CD4-positive, CD25-positive, alpha-beta regulatory T cell (primary cell): ENCODE measurements around the gene NR1D2. TPM values are rescaled to one million over a fixed set of nuclear protein-coding genes. Genes with fewer than 3 reads are reported as not detected.
A peak's percentile ranks its signal among the peaks of the same experiment; 100 is the strongest.

ENCODE experiments used
- ATAC-seq, 2 donors: fragments of 150-1000 bp; cut with Tn5 transposase; one replicate each; pipeline ENCODE4 v1.10.0; 2021; ENCODE audit warnings: low read depth in 2 of 2, moderate number of reproducible peaks in 2 of 2, moderate library complexity in 1 of 2
- DNase-seq, 3 donors: peaks; one replicate each; pipeline versions ENCODE4 v3.0.0 to v3.0.0-alpha.2; 2012 to 2022; ENCODE audit warnings: mixed read lengths in 1 of 3
- H3K27ac ChIP-seq: one replicate; pipeline ENCODE4 v1.7.0; 2013; ENCODE audit warnings: mild to moderate bottlenecking, low read length; ENCODE audit not compliant: insufficient read depth, poor library complexity, severe bottlenecking
- H3K27me3 ChIP-seq: one replicate; pipeline ENCODE4 v1.7.0; 2013; ENCODE audit warnings: low read length; ENCODE audit not compliant: control insufficient read depth, insufficient read depth
- H3K36me3 ChIP-seq: one replicate; pipeline ENCODE4 v1.7.0; 2013; ENCODE audit warnings: mild to moderate bottlenecking, low read length, moderate library complexity; ENCODE audit not compliant: control insufficient read depth, insufficient read depth
- H3K4me1 ChIP-seq: 2 replicates; pipeline ENCODE4 v1.7.0; 2013; ENCODE audit warnings: mild to moderate bottlenecking, low read length; ENCODE audit not compliant: insufficient read depth, control insufficient read depth, poor library complexity, severe bottlenecking
- H3K4me3 ChIP-seq: one replicate; pipeline ENCODE4 v1.7.0; 2013; ENCODE audit warnings: low read depth, mild to moderate bottlenecking, low read length, moderate library complexity
- H3K9me3 ChIP-seq, 2 experiments: 1 replicate in 1 of 2; 2 replicates in 1 of 2; pipeline ENCODE4 v1.7.0; 2013; ENCODE audit warnings: low read length in 2 of 2, mild to moderate bottlenecking in 1 of 2, moderate library complexity in 1 of 2; ENCODE audit not compliant: control insufficient read depth in 2 of 2
- H3K27ac Mint-ChIP-seq, 3 donors: one replicate each; pipeline ENCODE4 v1.8.0; 2020 to 2022; ENCODE audit warnings: mild to moderate bottlenecking in 3 of 3, mixed read lengths in 3 of 3, moderate library complexity in 2 of 3
- H3K27me3 Mint-ChIP-seq: one replicate; pipeline ENCODE4 v1.8.0; 2022; ENCODE audit warnings: mild to moderate bottlenecking, mixed read lengths
- H3K36me3 Mint-ChIP-seq: one replicate; pipeline ENCODE4 v1.8.0; 2020; ENCODE audit warnings: mixed read lengths
- H3K4me1 Mint-ChIP-seq, 4 donors: one replicate each; pipeline ENCODE4 v1.8.0; 2020 to 2022; ENCODE audit warnings: mixed read lengths in 4 of 4, mild to moderate bottlenecking in 1 of 4
- H3K4me3 Mint-ChIP-seq, 4 donors: one replicate each; pipeline ENCODE4 v1.8.0; 2020 to 2022; ENCODE audit warnings: mild to moderate bottlenecking in 4 of 4, mixed read lengths in 4 of 4, moderate library complexity in 3 of 4
- H3K9me3 Mint-ChIP-seq, 7 donors: one replicate each; pipeline ENCODE4 v1.8.0; 2020 to 2022; ENCODE audit warnings: mixed read lengths in 7 of 7, mild to moderate bottlenecking in 3 of 7, moderate library complexity in 2 of 7
- polyA plus RNA-seq, 4 donors: library from polyadenylated mRNA; unstranded; fragments of 300-500 nt; fragmentation: Illumina TruSeq; gene quantifications; one replicate each; pipeline ENCODE4 v1.2.3, GENCODE V29; 2021
- total RNA-seq: library from RNA; stranded (reverse); gene quantifications from one replicate; pipeline ENCODE4 v1.2.3, GENCODE V29; 2022

The NR1D2 gene
- total and polyA plus RNA-seq, 5 donors from 2014 or later: 35.9 to 113 (median 44.2) TPM

DNA sequence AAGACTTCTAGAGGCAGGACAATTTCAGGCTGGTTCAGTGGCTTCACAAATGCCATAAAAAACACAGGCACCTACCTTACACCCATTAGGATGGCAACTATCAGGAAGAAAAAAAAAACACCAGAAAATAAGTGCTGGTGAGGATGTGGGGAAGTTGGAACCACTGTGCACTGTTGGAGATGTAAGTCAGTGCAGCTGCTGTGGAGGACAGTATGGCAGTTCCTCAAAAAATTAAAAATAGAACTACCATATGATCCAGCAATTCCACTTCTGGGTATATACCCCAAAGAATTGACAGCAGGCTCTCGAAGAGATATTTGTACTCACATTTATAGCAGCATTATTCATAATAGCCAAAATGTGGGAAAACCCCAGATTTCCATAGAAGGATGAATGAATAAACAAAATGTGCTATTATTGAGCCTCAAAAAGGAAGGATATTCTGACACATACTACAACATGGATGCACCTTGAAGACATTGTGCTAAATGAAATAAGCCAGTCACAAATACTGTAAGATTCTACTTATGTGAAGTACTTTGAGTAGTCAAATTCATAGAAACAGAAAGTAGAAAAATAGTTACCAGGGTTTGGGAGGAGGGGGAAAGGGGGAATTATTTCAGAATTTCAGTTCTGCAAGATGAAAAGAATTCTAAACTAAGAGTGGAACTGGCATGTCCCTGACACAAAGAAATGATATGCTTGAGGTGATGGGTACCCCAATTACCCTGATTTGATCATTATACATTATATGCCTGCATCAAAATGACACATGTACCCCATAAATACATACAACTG, 40.9 kb downstream of the NR1D2 start:
- no peak for ATAC-seq
- no peaks in the 10 kb centered on the region for H3K27me3 Mint-ChIP-seq
- peaks cover 0 to 9% (median 0%) of the 10 kb centered on the region in 4 donors for H3K4me1 Mint-ChIP-seq
- Histone ChIP-seq H3K4me3 (no peak overlapping the region), H3K27ac (no peak overlapping the region), H3K4me1 (no peaks in the 10 kb centered on the region), H3K9me3 (no peaks in the 10 kb centered on the region), H3K27me3 (no peaks in the 10 kb centered on the region), H3K36me3 (no peaks in the 10 kb centered on the region)
- H3K9me3 Mint-ChIP-seq: no peaks in the 10 kb centered on the region
- H3K27ac Mint-ChIP-seq: no peak overlapping the region
- DNase-seq: no peak
- H3K36me3 Mint-ChIP-seq: no peaks in the 10 kb centered on the region
- H3K4me3 Mint-ChIP-seq: no peak overlapping the region

- Histone ChIP-seq H3K4me3 (no peak overlapping the region), H3K27me3 (no peaks in the 10 kb centered on the region), H3K9me3 (no peaks in the 10 kb centered on the region), H3K36me3 (no peaks in the 10 kb centered on the region), H3K4me1 (no peaks in the 10 kb centered on the region), H3K27ac (no peak overlapping the region)
- Mint-ChIP-seq H3K27me3 (no peaks in the 10 kb centered on the region), H3K9me3 (no peaks in the 10 kb centered on the region), H3K4me1 (peaks cover 0 to 9% (median 5%) of the 10 kb centered on the region in 4 donors), H3K36me3 (no peaks in the 10 kb centered on the region), H3K27ac (no peak overlapping the region), H3K4me3 (peak overlapping the region in 1 of 4 donors; percentile 28)
- no peak for ATAC-seq
- no peak for DNase-seq
Measured at GRCh38 chr3:23987356-23987755, 42.3 kb downstream of the NR1D2 start.

DNA sequence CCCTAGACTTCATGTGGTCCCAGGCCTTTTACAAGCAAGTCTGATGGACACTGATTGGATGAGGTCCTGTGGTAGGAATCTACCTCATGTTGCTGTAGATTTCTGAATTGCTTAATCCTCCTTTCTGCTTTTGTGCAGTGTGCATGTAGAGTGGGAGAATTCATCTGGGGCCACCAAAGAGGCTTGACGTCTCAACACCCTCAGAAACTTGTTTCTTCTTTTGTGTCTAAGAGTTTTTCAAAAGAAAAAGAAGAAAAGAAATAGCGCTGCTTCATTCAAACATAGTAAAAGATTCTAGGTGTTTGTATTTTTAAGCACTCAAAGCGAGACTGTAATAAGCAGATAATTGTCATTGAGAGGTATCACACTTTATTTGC, 46.2 kb downstream of the NR1D2 start:
- H3K9me3 ChIP-seq: no peaks in the 10 kb centered on the region
- no peaks in the 10 kb centered on the region for H3K27me3 ChIP-seq
- no peak overlapping the region for H3K4me3 ChIP-seq
- Mint-ChIP-seq H3K4me1 (peaks cover 0 to 6% (median 2%) of the 10 kb centered on the region in 4 donors), H3K36me3 (no peaks in the 10 kb centered on the region), H3K27me3 (no peaks in the 10 kb centered on the region), H3K9me3 (no peaks in the 10 kb centered on the region), H3K27ac (no peak overlapping the region), H3K4me3 (no peak overlapping the region)
- no peak for ATAC-seq
- DNase-seq: no peak
- H3K4me1 ChIP-seq: no peaks in the 10 kb centered on the region
- H3K36me3 ChIP-seq: no peaks in the 10 kb centered on the region
- no peak overlapping the region for H3K27ac ChIP-seq

DNA sequence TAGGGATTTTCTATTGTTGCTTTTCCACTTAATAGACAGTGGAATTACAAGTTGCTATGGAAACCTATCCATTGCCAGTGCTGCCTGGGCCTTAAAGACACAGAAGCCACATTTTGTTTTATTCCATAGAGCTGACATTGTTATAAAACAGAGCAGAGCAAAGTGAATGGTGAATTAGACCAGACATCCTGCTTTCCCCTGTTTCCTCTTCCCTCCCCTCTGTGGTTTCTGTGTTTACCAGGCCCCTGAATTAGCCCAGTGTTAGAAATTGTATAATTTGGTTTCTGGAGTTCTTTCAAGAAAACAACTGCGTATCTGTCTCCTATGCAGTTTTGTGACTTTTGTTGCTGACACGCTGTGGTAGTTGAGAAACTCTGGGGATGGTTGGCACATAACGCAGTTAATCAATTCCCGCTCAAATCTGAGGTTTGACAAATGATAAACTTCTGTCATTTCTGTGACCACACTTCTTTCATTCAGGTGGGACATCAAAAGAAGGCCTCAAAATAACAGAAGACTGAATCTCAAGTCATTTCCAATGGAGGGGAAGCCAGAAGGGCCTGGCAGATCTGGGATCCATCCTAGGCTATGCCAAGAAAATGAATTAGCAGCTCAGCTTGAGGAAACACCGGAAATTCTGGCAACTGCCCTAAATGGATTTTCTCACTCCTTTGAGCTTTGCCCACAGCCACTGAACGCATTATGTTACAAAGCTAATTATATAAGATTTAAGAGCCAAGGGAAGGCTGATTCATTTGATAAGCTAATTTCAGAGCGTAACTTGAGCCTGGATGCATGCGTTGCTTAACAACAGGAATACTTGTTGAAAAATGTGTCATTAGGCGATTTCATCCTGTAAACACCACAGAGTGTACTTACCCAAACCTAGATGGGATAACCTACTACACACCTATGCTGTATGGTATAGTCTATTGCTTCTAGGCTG, 46.9 kb downstream of the NR1D2 start:
- H3K27ac Mint-ChIP-seq: no peak overlapping the region
- Histone ChIP-seq H3K4me1 (no peaks in the 10 kb centered on the region), H3K27me3 (no peaks in the 10 kb centered on the region), H3K36me3 (no peaks in the 10 kb centered on the region), H3K4me3 (no peak overlapping the region), H3K27ac (no peak overlapping the region), H3K9me3 (no peaks in the 10 kb centered on the region)
- no peaks in the 10 kb centered on the region for H3K27me3 Mint-ChIP-seq
- no peaks in the 10 kb centered on the region for H3K36me3 Mint-ChIP-seq
- DNase-seq (no peak), ATAC-seq (no peak)
- no peaks in the 10 kb centered on the region for H3K9me3 Mint-ChIP-seq
- peaks cover 0 to 6% (median 2%) of the 10 kb centered on the region in 4 donors for H3K4me1 Mint-ChIP-seq
- no peak overlapping the region for H3K4me3 Mint-ChIP-seq

DNA sequence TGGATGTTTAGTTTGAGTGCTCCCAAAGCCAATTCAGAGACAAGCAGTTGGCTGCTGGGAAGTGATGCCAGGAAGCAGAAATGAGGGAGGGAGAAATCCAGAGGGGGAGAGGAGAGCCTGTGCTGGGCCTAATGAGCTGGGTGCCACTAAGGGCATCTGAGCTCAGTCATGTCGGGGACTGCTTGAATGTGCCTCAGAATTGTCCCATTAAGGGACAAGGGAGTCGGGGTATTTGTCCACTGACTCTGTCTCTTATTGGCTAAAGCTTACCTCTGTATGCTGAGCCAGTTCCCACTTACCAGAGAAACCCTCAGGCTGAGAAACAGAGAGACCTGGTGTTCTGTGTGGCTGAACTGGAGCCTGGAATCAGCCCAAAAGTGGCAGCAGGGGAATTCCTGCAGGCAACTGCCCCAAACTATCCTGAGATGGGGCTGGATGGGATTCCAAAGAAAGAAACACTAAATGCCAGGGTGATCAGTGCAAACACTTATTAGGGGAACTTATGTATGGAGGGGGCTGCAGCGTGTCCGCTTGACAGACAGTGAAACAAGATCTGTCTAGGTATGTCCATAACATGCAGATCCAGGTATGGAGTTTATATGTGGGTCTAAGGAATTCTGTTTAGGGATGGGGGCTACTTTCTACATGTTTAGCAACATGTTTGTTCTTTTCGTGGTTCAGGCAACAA, 48.6 kb downstream of the NR1D2 start:
- Mint-ChIP-seq H3K4me1 (peaks cover 0 to 6% (median 2%) of the 10 kb centered on the region in 4 donors), H3K4me3 (no peak overlapping the region), H3K9me3 (no peaks in the 10 kb centered on the region), H3K27me3 (peaks cover 1% of the 10 kb centered on the region), H3K27ac (no peak overlapping the region), H3K36me3 (no peaks in the 10 kb centered on the region)
- no peaks in the 10 kb centered on the region for H3K36me3 ChIP-seq
- no peaks in the 10 kb centered on the region for H3K27me3 ChIP-seq
- DNase-seq (no peak), ATAC-seq (no peak)
- no peak overlapping the region for H3K4me3 ChIP-seq
- no peaks in the 10 kb centered on the region for H3K4me1 ChIP-seq
- no peak overlapping the region for H3K27ac ChIP-seq
- no peaks in the 10 kb centered on the region for H3K9me3 ChIP-seq

DNA sequence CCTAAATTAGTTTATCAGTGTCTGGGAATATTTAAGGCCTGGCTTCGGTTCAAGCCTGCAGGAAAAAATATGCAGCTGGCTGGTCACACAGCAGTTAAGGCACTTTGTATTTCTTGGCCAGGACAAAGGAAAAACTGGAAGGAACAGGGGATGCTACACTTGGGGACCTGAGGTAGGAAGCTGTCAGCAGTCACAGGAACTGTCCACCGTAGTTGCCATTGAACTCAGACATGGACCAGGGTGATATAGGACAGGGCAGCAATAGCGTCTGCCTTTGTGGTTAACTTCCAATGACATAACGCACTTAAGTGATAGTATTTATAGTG, 49.1 kb downstream of the NR1D2 start:
- H3K4me1 ChIP-seq: no peaks in the 10 kb centered on the region
- peaks cover 6% of the 10 kb centered on the region for H3K27me3 Mint-ChIP-seq
- H3K36me3 Mint-ChIP-seq: no peaks in the 10 kb centered on the region
- no peak overlapping the region for H3K27ac ChIP-seq
- no peak overlapping the region for H3K4me3 ChIP-seq
- no peaks in the 10 kb centered on the region for H3K36me3 ChIP-seq
- DNase-seq: no peak
- H3K9me3 ChIP-seq: no peaks in the 10 kb centered on the region
- ATAC-seq: no peak
- H3K4me3 Mint-ChIP-seq: no peak overlapping the region
- H3K27me3 ChIP-seq: no peaks in the 10 kb centered on the region
- H3K9me3 Mint-ChIP-seq: no peaks in the 10 kb centered on the region
- H3K4me1 Mint-ChIP-seq: peaks cover 0 to 6% (median 2%) of the 10 kb centered on the region in 4 donors
- H3K27ac Mint-ChIP-seq: no peak overlapping the region

- Histone ChIP-seq H3K4me3 (no peak overlapping the region), H3K27ac (no peak overlapping the region), H3K4me1 (no peaks in the 10 kb centered on the region), H3K9me3 (no peaks in the 10 kb centered on the region), H3K36me3 (no peaks in the 10 kb centered on the region), H3K27me3 (no peaks in the 10 kb centered on the region)
- Mint-ChIP-seq H3K36me3 (no peaks in the 10 kb centered on the region), H3K4me3 (no peak overlapping the region), H3K27ac (no peak overlapping the region), H3K27me3 (peaks cover 12% of the 10 kb centered on the region), H3K9me3 (no peaks in the 10 kb centered on the region), H3K4me1 (peaks cover 0 to 6% (median 2%) of the 10 kb centered on the region in 4 donors)
- DNase-seq (no peak), ATAC-seq (no peak)
Measured at GRCh38 chr3:23995219-23995618, 50.1 kb downstream of the NR1D2 start.
